ENCODE results near the gene RAB11FIP4. TPM values are rescaled to one million over a fixed set of nuclear protein-coding genes. Genes with fewer than 3 reads are reported as not detected.
A peak's percentile ranks its signal among the peaks of the same experiment; 100 is the strongest.

Gene RAB11FIP4
- total and polyA plus RNA-seq, 12 donors: 0.48 to 3.8 (median 2.3) TPM

DNA sequence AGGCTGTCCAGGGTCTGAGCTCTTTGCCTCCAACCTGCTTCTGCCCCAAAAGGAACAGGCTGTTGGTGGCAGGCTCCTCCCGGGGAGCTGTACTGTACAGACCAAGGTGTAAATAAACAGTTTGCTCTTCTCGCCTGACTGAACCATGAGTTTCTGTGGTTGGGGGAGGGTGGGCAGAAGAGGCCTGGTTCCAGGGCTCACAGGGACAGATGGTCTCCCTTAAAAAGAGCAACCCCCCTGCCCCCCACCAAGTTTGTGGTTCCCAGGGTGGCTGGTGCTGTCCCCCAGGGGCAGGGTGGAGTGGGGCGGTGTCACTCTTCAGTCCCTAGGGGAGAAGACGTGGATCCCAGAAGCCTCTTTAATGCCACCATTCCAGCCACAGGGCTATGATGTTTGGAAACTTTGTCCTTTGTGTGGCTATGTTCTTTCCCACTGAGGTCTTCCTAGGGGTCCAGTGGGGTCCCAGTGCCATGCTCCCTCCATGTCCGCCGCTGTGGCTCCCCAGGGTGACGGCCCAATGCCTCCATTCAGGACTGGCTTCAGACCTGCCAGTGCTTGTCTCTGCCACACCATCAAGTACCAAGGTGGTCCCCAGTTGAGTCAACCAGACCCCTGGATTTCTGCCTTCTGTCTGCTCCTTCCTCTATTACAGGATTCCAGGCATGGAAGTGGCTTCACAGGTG lies 146.7 kb downstream of the RAB11FIP4 start:
- Histone ChIP-seq H3K27me3 (no peaks in the 10 kb centered on the region), H3K4me1 (replicated peaks in 1 of 2) (no peaks in the 10 kb centered on the region), H3K9me3 (replicated peaks in 1 of 3) (no peaks in the 10 kb centered on the region), H3K27ac (no peak overlapping the region), H3K4me3 (no peak overlapping the region), H3K36me3 (replicated peaks in 1 of 2) (no peaks in the 10 kb centered on the region)
- DNase-seq: no peak
- intact Hi-C loops (cut with DNase I): no loop called here
- WGBS, 4 donors: 90 to 93% (median 92%) methylated on average over 6 to 7 of the region's 7 CpGs
- no peak for TF ChIP-seq POLR2A (IDR thresholded peaks at IDR 0.05)
- TF ChIP-seq, protein P1, sequence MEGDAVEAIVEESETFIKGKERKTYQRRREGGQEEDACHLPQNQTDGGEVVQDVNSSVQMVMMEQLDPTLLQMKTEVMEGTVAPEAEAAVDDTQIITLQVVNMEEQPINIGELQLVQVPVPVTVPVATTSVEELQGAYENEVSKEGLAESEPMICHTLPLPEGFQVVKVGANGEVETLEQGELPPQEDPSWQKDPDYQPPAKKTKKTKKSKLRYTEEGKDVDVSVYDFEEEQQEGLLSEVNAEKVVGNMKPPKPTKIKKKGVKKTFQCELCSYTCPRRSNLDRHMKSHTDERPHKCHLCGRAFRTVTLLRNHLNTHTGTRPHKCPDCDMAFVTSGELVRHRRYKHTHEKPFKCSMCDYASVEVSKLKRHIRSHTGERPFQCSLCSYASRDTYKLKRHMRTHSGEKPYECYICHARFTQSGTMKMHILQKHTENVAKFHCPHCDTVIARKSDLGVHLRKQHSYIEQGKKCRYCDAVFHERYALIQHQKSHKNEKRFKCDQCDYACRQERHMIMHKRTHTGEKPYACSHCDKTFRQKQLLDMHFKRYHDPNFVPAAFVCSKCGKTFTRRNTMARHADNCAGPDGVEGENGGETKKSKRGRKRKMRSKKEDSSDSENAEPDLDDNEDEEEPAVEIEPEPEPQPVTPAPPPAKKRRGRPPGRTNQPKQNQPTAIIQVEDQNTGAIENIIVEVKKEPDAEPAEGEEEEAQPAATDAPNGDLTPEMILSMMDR (IDR thresholded peaks at IDR 0.05): no peak

DNA sequence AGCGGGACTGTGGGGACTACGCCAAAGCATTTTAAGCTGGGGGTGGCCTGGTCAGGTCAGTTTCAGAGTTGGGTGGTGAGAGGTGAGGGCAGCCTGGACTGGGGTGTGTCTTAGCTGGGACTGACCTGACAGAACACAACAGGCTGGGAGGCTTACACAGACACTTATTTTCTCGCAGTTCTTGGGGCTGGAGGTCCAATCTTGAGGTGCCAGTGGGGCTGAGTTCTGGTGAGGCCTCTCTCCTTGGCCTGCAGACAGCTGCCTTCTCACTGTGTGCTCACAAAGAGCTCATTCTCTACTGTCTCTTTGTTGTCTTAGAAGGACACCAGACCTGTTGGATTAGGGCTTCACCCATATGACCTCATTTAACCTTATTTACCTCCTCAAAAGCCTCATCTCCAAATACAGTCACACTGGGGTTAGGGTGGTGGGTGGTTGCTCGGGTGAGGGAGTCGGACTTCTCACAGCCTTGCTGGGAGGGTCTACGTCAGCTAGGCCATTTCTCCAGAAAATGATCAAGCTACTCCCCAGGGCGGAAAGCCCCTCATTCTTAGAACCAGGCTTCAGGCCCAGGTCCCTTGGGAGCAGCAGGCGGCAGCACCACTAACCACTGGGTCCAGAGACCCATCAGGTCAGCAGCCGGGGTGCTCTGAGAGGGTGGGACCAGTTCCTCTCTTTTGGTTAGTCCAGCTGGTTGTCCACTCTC lies 149.3 kb downstream of the RAB11FIP4 start:
- Histone ChIP-seq H3K4me1 (replicated peaks in 1 of 2) (no peaks in the 10 kb centered on the region), H3K4me3 (no peak overlapping the region), H3K9me3 (replicated peaks in 1 of 3) (no peaks in the 10 kb centered on the region), H3K36me3 (replicated peaks in 1 of 2) (no peaks in the 10 kb centered on the region), H3K27ac (no peak overlapping the region), H3K27me3 (no peaks in the 10 kb centered on the region)
- no peak for DNase-seq
- intact Hi-C loops (cut with DNase I): no loop called here
- TF ChIP-seq, protein P1 (IDR thresholded peaks at IDR 0.05): no peak
- TF ChIP-seq POLR2A (IDR thresholded peaks at IDR 0.05): no peak
- 96 to 99% (median 96%) methylated on average over 6 to 9 of the region's 9 CpGs for WGBS, 4 donors

DNA sequence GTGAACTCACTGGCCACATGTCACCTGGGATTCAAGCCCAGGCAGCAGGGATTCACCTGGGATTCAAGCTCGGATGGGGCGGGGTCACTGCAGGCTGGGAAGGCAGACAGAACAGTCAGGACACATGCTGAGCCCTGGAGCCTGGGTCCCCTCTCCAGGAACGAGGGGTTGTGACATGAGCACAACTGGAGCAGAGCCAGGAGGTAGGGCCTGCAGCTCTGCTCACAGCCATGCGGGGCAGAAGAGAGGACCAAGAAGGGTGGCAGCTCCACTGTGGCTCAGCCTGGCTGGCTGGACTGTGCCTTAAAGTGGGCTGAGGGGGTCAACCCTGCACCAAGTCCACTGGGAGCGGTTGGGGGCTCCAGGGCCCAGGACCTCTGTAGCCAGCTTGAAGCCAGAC lies 150.1 kb downstream of the RAB11FIP4 start:
- Histone ChIP-seq H3K9me3 (replicated peaks in 1 of 3) (no peaks in the 10 kb centered on the region), H3K27me3 (no peaks in the 10 kb centered on the region), H3K27ac (no peak overlapping the region), H3K4me3 (no peak overlapping the region), H3K36me3 (replicated peaks in 1 of 2) (no peaks in the 10 kb centered on the region), H3K4me1 (replicated peaks in 1 of 2) (no peaks in the 10 kb centered on the region)
- no peak for TF ChIP-seq POLR2A (IDR thresholded peaks at IDR 0.05)
- TF ChIP-seq, protein P1 (IDR thresholded peaks at IDR 0.05): no peak
- intact Hi-C loops (cut with DNase I): no loop called here
- WGBS, 4 donors: 50 to 78% (median 73%) methylated on average over 2 to 5 of the region's 5 CpGs
- peak in 1 of 7 donors; percentile 27 for DNase-seq

DNA sequence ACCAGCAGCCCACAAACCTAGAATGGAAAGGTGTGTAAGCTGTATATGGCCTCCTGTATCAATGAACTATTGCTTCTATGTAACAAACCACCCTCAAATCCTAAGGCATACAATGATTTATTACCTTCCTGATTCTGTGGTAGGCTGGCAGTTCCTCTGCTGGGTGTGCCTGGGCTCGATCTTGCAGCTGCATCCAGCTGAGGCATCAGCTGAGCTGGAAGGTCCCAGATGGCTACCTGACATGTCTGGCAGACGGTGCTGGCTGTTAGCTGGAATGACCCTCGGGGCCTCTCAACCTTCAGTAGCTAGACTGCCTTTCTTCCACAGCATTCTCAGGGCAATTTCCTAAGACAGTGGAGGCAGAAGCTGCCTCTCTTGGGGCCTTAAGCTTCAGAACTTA lies 152.7 kb downstream of the RAB11FIP4 start:
- no peaks in the 10 kb centered on the region for H3K9me3 ChIP-seq (replicated peaks in 1 of 3)
- peaks cover 0 to 5% of the 10 kb centered on the region in 2 donors for H3K4me1 ChIP-seq (replicated peaks in 1 of 2)
- DNase-seq: no peak
- TF ChIP-seq, protein P1 (IDR thresholded peaks at IDR 0.05): no peak
- TF ChIP-seq POLR2A (IDR thresholded peaks at IDR 0.05): no peak
- no peak overlapping the region for H3K27ac ChIP-seq
- no peak overlapping the region for H3K4me3 ChIP-seq
- H3K36me3 ChIP-seq (replicated peaks in 1 of 2): no peaks in the 10 kb centered on the region
- no peaks in the 10 kb centered on the region for H3K27me3 ChIP-seq
- intact Hi-C loops (cut with DNase I): no loop called here
- 51 to 56% (median 54%) methylated on average over 2 to 3 of the region's 3 CpGs for WGBS, 4 donors
